ENCODE data around the gene DIPK1B.

The DIPK1B gene

DNA sequence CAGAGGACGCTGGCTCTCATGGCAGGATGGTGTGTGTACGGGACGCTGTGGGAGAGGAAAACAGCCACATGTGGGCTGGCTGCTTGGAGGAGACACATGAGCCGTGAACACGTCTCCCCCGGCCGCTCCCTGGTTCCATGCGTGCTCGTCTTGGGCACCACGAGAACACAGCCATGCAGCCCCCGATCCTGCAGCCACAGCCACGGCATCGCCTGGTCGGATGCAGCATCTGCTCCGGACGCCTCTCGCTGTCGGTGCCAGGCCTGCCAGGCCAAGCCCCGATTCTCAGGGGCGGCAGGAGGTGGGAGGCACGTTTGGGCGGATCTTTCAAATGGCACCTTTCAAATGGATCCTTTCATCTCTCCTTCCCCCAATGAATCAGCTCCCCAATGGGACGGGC is 27.1 kb downstream of the DIPK1B start:
- DNase-seq (ENCODE audit: low read depth), result no peak

DNA sequence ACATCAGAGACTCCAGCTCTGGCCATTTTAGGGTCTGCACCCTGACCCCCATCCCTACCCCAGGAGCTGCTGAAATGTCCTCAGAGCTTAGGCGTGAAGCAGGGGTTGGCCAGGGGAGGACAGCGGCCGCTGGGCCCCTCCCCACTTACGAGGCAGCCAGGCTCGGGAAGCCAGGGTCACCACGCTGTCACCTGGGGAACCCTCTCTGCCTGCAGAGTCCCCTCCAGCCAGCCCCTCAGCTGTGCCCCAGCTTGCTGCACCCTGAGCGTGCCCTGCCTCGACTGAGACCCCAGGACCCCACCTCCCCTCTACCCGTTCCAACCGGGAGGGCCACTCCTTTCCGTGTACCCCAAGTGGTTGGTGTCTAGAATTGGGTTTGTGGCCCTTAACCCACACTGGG is 27.7 kb downstream of the DIPK1B start:
- DNase-seq (ENCODE audit: low read depth), result no peak

DNA sequence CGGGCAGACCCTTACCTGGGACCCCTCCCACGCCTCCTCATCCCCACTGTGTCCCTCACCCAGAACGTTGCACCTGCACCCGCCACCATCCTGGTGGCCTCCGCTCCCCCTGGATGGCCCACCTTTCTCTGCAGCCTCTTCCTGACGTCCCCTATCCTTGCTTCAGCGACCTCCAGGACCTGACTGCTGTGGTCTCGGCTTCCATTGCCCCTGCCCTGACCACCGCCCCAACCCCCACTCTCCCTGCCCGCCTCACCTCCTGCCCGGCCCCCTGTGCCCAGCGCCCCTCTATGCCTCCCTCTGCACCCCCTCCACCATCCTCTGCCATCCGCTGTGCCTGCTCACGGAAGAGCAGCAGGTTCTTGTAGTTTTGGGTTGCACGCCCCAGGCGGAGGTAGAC is 28.1 kb downstream of the DIPK1B start:
- no peak for DNase-seq (ENCODE audit: low read depth)

DNA sequence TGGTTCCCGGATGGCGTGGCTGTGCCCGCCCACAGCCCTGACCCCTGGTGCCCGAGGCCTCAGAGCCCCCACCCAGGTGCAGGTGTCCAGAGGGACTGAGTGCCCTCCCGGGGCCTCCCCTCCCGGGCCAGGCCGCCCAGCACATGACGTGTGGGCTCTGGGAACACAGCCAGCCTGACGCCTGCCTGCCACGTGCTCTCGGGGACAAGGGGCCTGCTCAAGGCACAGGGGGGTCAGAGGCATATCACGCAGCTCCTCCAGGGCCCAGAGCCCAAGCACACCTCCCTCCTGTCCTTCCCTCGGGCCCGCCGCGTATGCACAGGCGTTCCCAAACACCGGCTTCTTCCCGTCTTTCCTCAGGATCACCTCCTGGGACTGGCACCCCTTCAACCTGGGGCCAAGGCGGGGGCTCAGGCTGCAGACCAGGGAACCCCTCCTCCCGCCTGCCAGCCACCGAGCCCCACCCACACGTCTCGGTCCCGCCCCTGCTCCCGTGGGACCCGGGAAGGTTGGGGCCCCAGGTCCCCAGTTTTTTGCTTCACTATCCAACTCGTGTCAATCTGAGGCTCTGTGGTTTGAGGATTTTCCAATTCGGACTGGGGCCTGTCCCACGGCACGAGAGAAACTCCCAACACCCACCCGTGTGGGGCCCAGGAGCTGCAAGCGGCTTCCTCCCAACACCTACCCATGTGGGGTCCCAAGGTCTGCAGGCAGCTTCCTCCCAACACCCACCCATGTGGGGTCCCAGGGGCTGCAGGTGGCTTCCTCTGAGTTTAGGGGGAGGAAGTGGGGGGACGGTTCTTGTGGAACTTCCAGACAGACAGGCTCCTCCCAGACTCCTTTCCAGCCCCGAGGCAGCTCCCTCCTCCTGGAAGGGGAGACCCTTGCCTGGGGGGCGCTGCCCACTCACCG is 28.9 kb downstream of the DIPK1B start:
- no peak for DNase-seq (ENCODE audit: low read depth)

GRCh38 chr9:136741883-136742571 is 29.7 kb downstream of the DIPK1B start:
- DNase-seq (ENCODE audit: low read depth), result no peak

DNA sequence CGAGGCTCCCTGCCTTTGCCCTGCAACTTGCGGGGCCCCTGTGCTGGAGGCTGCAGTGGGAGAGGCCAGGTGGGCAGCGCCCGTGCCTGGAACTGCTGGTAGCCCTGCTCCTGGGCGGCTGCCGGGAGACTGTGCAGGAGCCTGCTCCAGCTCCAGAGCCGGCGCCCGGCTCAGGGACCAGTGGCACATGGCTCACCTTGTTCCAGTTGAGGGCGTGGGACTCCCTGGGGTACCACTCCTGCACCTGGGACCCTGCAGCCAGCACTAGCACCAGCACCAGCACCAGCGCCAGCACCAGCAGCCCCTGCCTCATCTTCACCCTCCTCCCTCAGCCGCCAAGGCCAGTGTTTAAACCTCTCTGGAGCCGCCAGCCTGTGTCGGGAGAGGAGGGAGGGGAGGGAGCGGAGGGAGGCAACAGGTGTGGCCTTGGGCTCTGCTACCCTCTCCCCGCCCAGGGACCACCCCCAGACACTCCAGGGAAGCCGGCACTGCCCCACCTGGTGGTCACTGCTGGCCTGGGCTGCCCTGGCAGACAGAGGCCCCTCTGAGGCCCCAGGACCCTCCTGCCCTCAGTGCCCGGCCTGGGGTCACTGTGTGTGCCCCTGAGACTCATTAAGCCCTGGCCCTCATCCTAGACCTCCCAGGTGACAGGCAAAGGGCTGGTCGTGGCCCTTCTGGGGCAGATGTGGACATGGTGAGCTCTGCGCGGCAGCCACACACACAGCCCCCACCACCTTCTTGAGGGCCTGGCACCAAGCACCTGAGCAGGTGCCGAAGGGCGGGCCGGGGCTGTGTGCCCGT is 30.4 kb downstream of the DIPK1B start, which contains the start of gene LCN10:
LCN10 (minus strand) TSS at position 350 of the 801 bp plus-strand sequence; CDS start at position 313, 37 bp downstream.
- DNase-seq (ENCODE audit: low read depth), result no peak

DNA sequence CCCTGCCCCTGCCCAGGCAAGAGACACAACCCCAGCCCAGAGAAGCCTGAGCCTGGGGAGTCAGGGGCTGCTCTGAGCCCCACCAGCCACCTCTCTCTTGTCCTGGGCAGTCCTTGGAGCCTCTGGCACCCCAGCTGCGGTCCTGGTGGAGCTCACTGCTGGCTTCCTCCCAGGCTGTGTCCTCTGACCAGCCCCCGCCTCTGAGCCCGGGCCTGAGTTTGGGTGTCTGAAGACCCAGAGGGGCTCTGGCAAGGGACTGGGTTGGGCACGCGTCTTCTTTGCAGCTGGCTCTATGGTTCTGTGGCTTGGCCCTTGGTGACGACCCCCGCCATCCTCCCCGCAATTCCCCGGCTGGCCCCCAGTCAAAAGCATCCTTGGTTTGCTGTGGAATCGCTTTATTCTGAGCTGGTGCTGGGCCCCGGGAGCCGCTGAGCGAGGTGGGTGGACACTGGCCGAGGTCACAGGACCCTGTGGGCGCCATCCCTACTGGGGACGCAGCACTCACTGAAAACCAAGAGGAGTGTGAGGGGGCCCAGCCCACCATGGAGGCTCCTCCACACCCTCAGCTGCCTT is 31.4 kb downstream of the DIPK1B start:
- DNase-seq (ENCODE audit: low read depth), result no peak

- no peak for DNase-seq (ENCODE audit: low read depth)
These were observed 32.4 kb downstream of the DIPK1B start for GRCh38 chr9:136744773-136745172.

- DNase-seq (ENCODE audit: low read depth), result no peak
These were observed 33.2 kb downstream of the DIPK1B start for GRCh38 chr9:136745389-136746154.

GRCh38 chr9:136746155-136746490 is 33.8 kb downstream of the DIPK1B start:
- no peak for DNase-seq (ENCODE audit: low read depth)

- no peak for DNase-seq (ENCODE audit: low read depth)
These were observed 34.2 kb downstream of the DIPK1B start for GRCh38 chr9:136746621-136747020.

DNA sequence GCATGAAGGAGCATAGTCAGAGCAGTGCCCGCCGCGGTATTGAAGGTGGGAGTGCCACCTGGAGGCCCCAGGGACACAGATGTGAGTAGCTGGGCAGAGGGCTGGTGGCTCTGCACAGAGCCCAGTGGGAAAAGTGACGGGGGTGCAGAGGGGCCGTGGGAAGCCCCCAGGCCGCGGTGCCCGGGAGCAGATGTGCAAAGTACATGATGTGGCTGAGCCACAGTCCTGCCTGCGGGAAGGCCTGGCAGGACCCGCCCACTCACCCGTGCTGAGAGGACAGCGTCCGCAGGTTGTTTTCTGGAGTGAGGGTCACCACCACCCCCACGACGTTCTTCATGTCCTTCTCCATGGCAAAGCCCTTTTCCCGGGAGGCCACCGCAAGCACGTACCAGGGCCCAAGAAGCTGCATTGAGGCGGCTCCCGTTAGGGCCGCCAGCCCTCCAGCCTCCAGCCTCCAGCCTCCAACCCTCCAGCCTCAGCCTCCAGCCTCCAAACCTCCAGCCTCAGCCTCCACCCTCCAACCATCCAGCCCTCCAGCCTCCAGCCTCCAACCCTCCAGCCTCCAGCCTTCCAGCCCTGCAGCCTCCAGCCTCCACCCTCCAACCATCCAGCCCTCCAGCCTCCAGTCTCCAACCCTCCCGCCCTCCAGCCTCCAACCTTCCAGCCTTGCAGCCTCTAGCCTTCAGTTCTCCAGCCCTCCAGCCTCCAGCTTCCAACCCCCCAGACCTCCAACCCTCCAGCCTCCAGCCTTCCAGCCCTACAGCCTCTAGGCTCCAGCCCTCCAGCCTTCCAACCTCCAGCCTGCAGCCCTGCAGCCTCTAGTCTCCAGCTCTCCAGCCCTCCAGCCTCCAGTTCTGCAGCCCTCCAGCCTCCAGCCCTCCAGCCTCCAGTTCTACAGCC is 35.0 kb downstream of the DIPK1B start:
- DNase-seq (ENCODE audit: low read depth), result no peak

DNA sequence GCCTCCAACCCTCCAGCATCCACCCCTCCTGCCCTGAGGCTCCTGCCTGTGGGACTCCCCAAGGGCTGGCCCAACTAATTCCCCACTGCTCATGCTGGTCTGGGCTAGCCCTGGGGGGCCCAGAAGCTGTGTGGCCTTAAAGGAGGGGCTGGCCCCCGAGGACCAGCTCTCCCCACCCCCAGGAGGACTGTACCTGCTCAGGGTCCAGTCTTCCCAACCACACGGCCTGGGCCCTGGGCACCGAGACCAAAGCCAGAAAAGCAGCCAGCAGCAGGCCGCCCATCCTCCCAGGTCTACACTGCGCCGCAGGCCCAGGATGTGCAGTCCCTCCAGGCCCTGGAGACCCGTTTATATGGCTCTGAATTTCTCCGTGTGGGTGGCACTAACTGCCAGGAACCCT is 35.8 kb downstream of the DIPK1B start, which contains the start of gene LCN6:
LCN6 (minus strand) TSS at position 325 of the 400 bp plus-strand sequence; CDS start at position 283, 42 bp downstream.
- no peak for DNase-seq (ENCODE audit: low read depth)

DNA sequence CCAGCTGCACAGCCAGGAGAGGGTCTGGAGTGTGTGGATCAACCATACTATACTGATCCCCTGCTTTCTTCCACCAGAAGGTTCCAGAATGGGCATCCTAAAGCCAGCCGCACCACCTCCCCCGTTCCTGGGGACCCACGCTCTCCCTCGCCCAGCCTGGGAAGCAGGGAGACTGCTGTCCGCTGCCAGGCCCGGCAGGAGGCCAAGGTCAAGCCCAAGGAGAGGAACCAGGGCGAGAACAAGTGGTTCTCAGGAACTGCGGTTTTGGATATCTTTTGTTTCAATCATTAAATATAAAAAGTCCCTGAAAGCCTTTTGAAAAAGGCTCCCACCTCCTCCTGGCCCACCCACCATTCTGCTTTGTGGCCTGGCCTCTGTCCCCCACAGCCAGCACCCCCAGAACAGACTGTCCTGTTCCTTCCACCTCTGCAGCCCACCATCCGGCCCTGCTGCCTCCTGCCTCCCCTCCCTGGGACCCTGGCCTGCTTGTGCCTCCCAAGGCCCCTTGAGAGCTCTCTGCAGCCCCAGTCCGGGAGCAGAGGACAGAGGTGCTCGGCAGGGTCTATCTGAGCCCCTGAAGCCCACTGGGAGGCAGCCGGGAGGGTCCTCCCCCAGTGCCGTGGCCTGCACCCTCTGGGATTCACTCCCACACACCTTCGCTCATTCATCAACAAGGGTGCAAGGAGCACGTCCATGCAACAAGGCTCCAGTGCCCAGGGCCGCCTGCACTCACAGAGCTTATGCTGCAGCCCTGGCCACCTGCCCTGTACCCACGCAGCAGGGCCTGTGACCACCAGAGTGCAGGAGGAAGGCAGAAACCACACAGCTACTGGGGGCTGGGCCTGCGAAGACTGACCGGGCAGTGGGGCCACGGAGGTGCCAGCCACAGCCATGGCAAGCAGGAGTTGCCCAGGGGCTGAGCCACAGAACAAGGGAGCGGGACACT is 36.6 kb downstream of the DIPK1B start:
- no peak for DNase-seq (ENCODE audit: low read depth)

- no peak for DNase-seq (ENCODE audit: low read depth)
These were observed 38.2 kb downstream of the DIPK1B start for GRCh38 chr9:136750526-136750925.

GRCh38 chr9:136751244-136751643 is 38.9 kb downstream of the DIPK1B start:
- DNase-seq (ENCODE audit: low read depth), result no peak

DNA sequence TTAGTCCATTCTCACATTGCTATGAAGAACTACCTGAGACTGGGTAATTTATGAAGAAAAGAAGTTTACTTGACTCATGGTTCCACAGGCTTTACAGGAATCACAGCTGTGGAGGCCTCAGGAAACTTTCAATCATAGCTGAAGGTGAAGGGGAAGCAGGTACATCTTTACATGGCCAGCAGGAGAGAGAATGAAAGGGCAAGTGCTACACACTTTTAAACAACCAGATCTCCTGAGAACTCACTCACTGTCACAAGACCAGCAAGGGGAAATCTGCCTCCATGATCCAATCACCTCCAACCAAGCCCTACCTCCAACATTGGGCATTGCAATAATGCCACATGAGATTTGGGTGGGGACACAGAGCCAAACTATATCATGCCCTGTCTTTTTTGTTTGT is 39.4 kb downstream of the DIPK1B start:
- DNase-seq (ENCODE audit: low read depth), result no peak

DNA sequence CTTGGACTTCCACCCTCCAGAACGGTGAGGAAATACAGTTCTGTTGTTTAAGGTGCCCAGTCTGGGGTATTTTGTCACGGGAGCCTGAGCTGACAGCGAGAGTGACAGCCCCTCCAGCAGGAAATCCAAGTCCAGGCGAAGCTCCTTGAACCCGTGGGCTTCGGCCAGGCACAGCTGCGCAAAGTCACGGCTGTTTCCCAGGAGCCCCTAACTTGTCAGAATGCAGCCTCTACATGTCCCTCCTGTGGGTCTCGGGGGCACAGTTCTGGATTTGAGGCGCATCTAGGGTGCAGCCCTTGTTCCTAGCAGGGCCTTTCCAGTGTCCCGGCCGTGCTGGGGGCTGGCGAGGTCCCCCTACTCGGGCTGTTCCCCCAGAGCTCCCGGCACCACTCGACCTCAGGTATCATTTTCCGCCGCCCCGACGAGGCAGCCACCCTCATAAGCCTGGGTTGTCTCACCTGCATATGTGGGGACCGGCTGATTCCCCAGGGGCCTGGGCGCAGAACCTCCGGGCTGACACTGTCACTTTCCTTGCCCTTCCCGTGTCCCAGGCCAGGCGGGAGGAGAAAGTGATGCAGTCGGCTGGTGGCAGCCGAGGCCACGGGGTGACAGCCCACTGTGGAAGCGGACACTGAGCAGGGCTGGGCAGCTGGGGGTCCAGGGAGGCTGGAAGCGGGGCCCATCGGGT is 41.1 kb downstream of the DIPK1B start:
- DNase-seq (ENCODE audit: low read depth), result no peak

Measured in GM04504 (cell line).